ENCODE data around the gene EIF4H. TPM values are rescaled to one million over a fixed set of nuclear protein-coding genes. Genes with fewer than 3 reads are reported as not detected.

The EIF4H gene
- total RNA-seq, 6 donors from 2014 or later, result 123 to 238 (median 203) TPM

DNA sequence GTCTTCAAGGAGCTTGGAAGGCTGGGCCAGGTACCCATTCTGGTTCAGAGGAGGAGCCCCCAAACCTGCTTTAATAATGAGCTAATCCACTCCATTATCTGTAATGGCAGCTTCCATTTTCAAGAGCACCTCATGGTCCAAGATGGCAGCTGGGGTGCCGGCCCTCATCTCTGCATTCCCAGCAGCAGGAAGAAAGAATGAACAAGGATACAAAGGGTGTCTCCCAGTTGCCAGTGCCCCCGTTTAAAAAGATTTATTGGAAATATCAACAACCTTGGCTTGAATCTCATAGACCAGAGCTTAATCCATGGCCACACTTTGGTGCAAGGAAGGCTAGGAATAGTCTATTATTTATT lies 44.2 kb downstream of the EIF4H start:
- DNase-seq, result no peak
- no peak for TF ChIP-seq POLR2AphosphoS5 (IDR thresholded peaks at IDR 0.05)
- TF ChIP-seq, protein P1, sequence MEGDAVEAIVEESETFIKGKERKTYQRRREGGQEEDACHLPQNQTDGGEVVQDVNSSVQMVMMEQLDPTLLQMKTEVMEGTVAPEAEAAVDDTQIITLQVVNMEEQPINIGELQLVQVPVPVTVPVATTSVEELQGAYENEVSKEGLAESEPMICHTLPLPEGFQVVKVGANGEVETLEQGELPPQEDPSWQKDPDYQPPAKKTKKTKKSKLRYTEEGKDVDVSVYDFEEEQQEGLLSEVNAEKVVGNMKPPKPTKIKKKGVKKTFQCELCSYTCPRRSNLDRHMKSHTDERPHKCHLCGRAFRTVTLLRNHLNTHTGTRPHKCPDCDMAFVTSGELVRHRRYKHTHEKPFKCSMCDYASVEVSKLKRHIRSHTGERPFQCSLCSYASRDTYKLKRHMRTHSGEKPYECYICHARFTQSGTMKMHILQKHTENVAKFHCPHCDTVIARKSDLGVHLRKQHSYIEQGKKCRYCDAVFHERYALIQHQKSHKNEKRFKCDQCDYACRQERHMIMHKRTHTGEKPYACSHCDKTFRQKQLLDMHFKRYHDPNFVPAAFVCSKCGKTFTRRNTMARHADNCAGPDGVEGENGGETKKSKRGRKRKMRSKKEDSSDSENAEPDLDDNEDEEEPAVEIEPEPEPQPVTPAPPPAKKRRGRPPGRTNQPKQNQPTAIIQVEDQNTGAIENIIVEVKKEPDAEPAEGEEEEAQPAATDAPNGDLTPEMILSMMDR (IDR thresholded peaks at IDR 0.05), result no peak
- TF ChIP-seq POLR2A (IDR thresholded peaks at IDR 0.05), result no peak
- TF ChIP-seq EP300 (IDR thresholded peaks at IDR 0.05), result no peak
- 92 to 94% methylated on average over 2 of the region's 2 CpGs for WGBS, 2 donors

DNA sequence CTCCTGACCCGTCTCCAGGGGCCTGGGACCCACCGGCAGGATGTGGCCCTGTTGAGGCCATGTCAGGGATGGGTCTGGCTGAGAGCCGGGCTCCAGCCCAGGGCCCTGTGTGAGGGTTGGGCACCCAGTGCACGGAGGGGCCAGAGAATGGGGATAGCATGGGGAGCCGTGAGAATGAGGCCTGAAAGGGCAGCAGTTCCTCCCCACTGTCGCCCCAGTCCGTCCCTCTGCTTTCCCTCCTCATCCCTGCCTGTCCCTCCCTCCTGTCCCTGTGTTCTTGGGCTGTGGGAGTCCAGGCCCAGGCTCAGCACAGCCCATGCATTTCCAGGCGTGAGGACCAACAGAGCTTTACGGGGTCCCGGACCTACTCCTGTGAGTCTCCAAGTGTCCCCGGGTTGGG lies 45.3 kb downstream of the EIF4H start:
- H3K9me3 ChIP-seq, result no peaks in the 10 kb centered on the region
- DNase-seq, result peak in 1 of 2 donors; percentile 46
- TF ChIP-seq, protein P1 (IDR thresholded peaks at IDR 0.05), result no peak
- TF ChIP-seq POLR2A (IDR thresholded peaks at IDR 0.05) (no peak), POLR2AphosphoS5 (IDR thresholded peaks at IDR 0.05) (no peak), EP300 (IDR thresholded peaks at IDR 0.05) (no peak)
- peaks cover 0 to 7% (median 0%) of the 10 kb centered on the region in 4 donors for H3K36me3 ChIP-seq
- peaks cover 0 to 17% (median 11%) of the 10 kb centered on the region in 4 donors for H3K4me1 ChIP-seq
- H3K27ac ChIP-seq, result no peak overlapping the region
- H3K27me3 ChIP-seq, result no peaks in the 10 kb centered on the region
- ATAC-seq (ENCODE audit: low FRiP score in 2 of 2), result peak in 1 of 2 donors; percentile 6
- H3K4me3 ChIP-seq, result no peak overlapping the region
- 80% methylated on average over 5 to 11 of the region's 11 CpGs for WGBS, 2 donors

More for the DNA sequence above, 44.2 kb downstream of the EIF4H start:
- no peak for ATAC-seq (ENCODE audit: low FRiP score in 2 of 2)
- Histone ChIP-seq H3K4me1 (peaks cover 0 to 17% (median 11%) of the 10 kb centered on the region in 4 donors), H3K36me3 (no peaks in the 10 kb centered on the region), H3K27ac (peak overlapping the region in 2 of 4 donors; percentile 46 to 69), H3K4me3 (no peak overlapping the region), H3K9me3 (no peaks in the 10 kb centered on the region), H3K27me3 (no peaks in the 10 kb centered on the region)

DNA sequence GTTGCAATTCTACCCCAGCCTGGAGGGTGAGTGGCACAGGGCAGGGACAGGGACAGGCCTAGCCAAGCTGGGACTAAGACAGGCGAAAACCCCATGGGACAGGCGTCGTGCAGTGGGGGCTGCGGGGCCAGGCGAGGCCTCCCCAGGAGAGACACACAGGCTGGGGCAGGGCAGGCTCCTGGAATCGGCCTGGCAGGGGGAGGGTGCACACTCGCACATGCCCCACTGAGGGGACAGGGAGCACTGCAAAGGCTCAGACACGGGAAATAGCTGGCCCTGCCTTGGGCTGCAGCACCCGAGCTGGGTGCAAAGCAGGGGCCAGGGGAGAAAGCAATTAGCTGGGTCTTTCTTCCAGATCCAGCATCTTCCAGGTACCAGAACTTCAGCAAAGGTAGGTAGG lies 46.1 kb downstream of the EIF4H start:
- no peaks in the 10 kb centered on the region for H3K9me3 ChIP-seq
- DNase-seq, result peak in 1 of 2 donors; percentile 49
- no peaks in the 10 kb centered on the region for H3K27me3 ChIP-seq
- TF ChIP-seq, protein P1 (IDR thresholded peaks at IDR 0.05), result no peak
- TF ChIP-seq EP300 (IDR thresholded peaks at IDR 0.05), result no peak
- no peak for TF ChIP-seq POLR2A (IDR thresholded peaks at IDR 0.05)
- no peak for TF ChIP-seq POLR2AphosphoS5 (IDR thresholded peaks at IDR 0.05)
- ATAC-seq (ENCODE audit: low FRiP score in 2 of 2), result no peak
- H3K4me3 ChIP-seq, result no peak overlapping the region
- WGBS, 2 donors, result 59 to 78% methylated on average over 9 of the region's 9 CpGs
- peaks cover 0 to 17% (median 11%) of the 10 kb centered on the region in 4 donors for H3K4me1 ChIP-seq
- H3K36me3 ChIP-seq, result peaks cover 0 to 10% (median 0%) of the 10 kb centered on the region in 4 donors
- no peak overlapping the region for H3K27ac ChIP-seq

DNA sequence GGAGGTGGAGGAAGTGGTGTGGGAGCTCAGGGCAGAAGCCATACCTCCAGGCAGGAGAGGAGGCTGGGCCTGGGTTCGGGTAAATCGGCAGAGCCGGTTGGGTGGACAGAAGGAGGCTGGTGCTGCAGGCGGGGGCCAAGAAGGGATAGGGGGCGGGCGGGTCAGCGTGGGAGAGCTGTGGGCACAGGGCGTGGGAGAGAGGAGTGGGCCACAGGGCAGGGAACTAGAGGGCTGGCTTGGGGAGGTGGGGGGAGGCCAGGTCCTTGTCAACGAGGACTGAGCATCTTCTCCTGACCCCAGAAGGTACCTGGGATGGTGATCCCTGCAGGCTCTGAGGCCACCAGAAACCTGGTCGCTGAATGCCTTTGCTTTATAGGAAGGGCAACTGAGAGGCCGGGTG lies 47.6 kb downstream of the EIF4H start:
- ATAC-seq (ENCODE audit: low FRiP score in 2 of 2) (no peak), DNase-seq (no peak)
- Histone ChIP-seq H3K27me3 (no peaks in the 10 kb centered on the region), H3K27ac (no peak overlapping the region), H3K4me1 (peaks cover 0 to 12% (median 11%) of the 10 kb centered on the region in 4 donors), H3K4me3 (no peak overlapping the region), H3K36me3 (peaks cover 0 to 10% (median 0%) of the 10 kb centered on the region in 4 donors), H3K9me3 (no peaks in the 10 kb centered on the region)
- TF ChIP-seq POLR2AphosphoS5 (IDR thresholded peaks at IDR 0.05), result no peak
- TF ChIP-seq, protein P1 (IDR thresholded peaks at IDR 0.05), result no peak
- TF ChIP-seq EP300 (IDR thresholded peaks at IDR 0.05), result no peak
- TF ChIP-seq POLR2A (IDR thresholded peaks at IDR 0.05), result no peak
- 91 to 95% methylated on average over 11 of the region's 11 CpGs for WGBS, 2 donors
